AG09319 (cell line): ENCODE results near the gene KNL1.
"Not testable (repeated sequence)": the region's sequence is repeated elsewhere in the genome, so short reads cannot be mapped to it uniquely, and the experiment has no call there.

Experiments
- DNase-seq: peaks from one replicate; pipeline ENCODE4 v3.0.0-alpha.2; 2010; ENCODE audit warnings: low read depth; ENCODE audit errors: extremely low read depth
- TF ChIP-seq, protein P1 (sequence below): IDR thresholded peaks from 2 replicates; pipeline ENCODE4 v1.5.1; 2011; ENCODE audit warnings: low read depth, mild to moderate bottlenecking, inconsistent platforms, low read length, moderate library complexity

Gene KNL1

DNA sequence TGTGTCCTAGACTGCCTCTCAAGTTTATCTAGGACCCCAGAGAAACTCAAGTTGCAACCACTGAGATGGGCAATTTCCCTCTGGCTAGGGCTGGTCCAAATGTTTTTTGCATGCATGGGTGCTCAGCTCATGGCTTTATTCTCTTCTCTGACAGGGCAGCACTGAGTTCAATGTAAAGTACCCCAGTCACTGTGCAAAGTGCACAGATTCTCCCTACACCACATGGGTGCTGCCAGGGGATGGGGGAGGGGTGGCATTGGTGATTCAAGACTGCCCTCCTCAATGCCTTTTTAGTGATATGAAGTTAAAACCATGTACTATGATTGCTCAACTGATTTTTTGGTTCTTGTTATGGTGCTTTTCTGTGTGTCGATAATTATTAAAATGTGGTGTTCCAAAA is 86.1 kb downstream of the KNL1 start:
- TF ChIP-seq, protein P1, sequence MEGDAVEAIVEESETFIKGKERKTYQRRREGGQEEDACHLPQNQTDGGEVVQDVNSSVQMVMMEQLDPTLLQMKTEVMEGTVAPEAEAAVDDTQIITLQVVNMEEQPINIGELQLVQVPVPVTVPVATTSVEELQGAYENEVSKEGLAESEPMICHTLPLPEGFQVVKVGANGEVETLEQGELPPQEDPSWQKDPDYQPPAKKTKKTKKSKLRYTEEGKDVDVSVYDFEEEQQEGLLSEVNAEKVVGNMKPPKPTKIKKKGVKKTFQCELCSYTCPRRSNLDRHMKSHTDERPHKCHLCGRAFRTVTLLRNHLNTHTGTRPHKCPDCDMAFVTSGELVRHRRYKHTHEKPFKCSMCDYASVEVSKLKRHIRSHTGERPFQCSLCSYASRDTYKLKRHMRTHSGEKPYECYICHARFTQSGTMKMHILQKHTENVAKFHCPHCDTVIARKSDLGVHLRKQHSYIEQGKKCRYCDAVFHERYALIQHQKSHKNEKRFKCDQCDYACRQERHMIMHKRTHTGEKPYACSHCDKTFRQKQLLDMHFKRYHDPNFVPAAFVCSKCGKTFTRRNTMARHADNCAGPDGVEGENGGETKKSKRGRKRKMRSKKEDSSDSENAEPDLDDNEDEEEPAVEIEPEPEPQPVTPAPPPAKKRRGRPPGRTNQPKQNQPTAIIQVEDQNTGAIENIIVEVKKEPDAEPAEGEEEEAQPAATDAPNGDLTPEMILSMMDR: no peak
- DNase-seq: no peak

- DNase-seq: not testable (repeated sequence)
These were observed 86.9 kb downstream of the KNL1 start for GRCh38 chr15:40680959-40681358.

- TF ChIP-seq, protein P1: no peak
- no peak for DNase-seq
These were observed 90.3 kb downstream of the KNL1 start for GRCh38 chr15:40684381-40684780.

DNA sequence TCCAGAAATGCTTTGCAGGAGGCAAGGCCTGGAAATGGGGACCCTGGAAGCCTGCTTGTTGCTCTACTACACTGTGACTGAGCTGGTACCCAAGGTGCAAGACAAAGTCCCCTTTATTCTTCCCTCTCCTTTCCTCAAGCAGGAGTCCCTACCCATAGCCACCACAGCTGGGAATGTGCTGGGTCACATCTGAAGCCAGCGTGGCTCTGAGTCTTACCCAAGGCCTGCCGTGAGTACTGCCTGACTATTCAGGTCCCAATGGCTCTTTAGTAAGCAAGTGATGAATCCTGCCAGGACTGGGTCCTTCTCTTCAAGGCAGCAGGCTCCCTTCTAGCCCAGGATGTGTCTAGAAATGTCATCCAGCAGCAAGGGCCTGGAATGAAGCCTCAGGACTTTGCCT is 91.3 kb downstream of the KNL1 start:
- DNase-seq: no peak
- TF ChIP-seq, protein P1: no peak

DNA sequence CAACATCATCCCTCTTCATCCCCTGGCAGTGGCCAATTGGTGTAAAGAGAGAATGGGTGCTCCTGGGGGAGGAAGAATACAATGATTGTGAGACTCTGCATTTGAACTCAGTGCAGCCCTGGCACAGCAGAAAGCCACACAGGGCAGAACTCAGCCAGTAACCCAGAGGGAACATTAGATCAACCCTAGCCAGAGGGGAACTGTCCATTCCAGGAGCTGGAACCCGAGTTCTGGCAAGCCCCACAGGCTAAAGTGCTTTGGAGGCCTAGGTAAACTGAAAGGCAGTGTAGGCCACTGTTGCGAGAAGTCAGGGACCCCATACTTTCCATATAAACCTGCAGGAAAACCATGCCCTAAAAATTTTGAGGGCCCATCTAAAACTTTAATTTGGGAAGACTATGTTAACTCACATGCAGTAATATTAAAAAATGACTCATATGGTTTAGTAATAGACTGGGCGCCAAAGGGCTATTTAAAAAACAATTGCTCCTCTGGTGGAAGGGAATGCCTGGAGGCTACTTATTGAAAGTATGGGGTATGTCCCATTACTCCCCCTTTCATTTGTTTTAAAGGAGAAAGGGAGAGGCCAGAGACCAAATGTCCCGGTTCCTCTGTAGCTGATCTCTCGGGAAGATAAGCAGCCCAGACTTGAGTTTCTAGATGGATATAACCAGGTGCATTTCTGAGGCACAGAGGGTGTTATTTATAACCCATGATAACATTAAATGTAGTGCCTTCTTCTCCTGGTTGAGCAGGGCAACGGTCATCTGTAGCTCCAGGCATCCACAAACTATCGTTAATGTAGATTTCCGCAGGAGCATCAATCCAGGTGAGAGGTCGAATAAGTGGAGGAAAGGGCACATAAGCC is 95.1 kb downstream of the KNL1 start:
- DNase-seq: no peak
- TF ChIP-seq, protein P1: no peak

GRCh38 chr15:40691737-40692136 is 97.7 kb downstream of the KNL1 start:
- DNase-seq: no peak
- TF ChIP-seq, protein P1: no peak

DNA sequence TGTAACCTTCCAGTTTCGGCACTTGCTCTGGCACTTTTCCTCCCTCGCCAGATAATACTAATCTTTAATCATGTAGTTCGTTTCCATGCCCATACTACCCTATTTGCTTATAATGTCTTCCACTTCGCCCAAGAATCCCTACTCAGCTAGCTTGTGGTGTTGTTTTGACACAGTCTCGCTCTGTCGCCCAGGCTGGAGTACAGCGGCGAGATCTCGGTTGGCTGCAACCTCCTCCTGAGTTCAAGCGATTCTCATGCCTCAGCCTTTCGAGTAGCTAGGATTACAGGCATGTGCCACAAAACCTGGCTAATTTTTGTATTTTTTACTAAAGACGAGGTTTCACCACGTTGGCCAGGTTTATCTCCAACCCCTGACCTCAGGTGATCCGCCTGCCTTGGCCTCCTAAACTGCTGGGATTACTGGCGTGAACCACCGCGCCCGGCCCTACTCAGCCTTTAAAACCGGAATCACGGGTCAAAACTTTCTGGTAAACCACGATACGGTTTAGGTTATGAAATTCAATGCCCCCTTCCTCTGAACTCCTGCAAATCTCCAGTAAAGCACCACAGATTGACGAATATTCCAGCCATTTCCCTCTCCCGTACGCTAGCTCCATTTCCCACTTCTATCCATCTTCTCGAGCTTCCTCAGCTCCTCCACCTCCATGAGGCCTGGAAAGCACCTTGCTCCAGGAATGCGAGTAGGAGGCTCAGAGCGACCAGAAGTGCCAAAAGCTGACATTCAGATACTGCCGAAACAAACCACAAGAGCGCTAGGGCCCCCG is 100.0 kb downstream of the KNL1 start:
- DNase-seq: no peak

More for the DNA sequence above, 100.0 kb downstream of the KNL1 start:
- TF ChIP-seq, protein P1: no peak
